HepG2 (cell line): ENCODE data around the gene BPHL.

ENCODE experiments used
- GRHL1 ChIP-seq: sonication (generic); formaldehyde crosslinking; conservative IDR thresholded peaks from 2 replicates; pipeline ENCODE4 v1.8.0; 2022; ENCODE audit warnings: missing genetic modification reagents
- HCFC1 ChIP-seq: fragments of 150-350 bp; IDR thresholded peaks from 2 replicates; pipeline ENCODE4 v1.6.1; 2014; ENCODE audit warnings: low read depth, low read length
- MAFK ChIP-seq, 2 experiments: IDR thresholded peaks in 1 of 2; conservative IDR thresholded peaks in 1 of 2; 2 replicates each; pipeline ENCODE4 v1.6.1; 2011; ENCODE audit warnings: improper control_type of control experiment in 2 of 2, low read length in 2 of 2
- MTF2 ChIP-seq: sonication (generic); formaldehyde crosslinking; IDR thresholded peaks from 2 replicates; pipeline ENCODE4 v1.5.0; 2020; ENCODE audit warnings: missing genetic modification reagents, borderline replicate concordance
- POLR2A ChIP-seq, 2 experiments: IDR thresholded peaks; 2 replicates each; pipeline ENCODE4 v1.6.1; 2011; ENCODE audit warnings: low read depth in 2 of 2, low read length in 2 of 2, mild to moderate bottlenecking in 1 of 2, moderate library complexity in 1 of 2; ENCODE audit not compliant: insufficient read depth in 1 of 2
- SMARCC2 ChIP-seq: fragments of 450-650 bp; IDR thresholded peaks from 2 replicates; pipeline ENCODE4 v1.6.1; 2017; ENCODE audit warnings: antibody characterized with exemption, mild to moderate bottlenecking
- SNAPC4 ChIP-seq: sonication (generic); formaldehyde crosslinking; IDR thresholded peaks from 2 replicates; pipeline ENCODE4 v1.4.0; 2020; ENCODE audit warnings: mild to moderate bottlenecking, missing genetic modification reagents
- TBX2 ChIP-seq: sonication (generic); formaldehyde crosslinking; IDR thresholded peaks from 2 replicates; pipeline ENCODE4 v1.5.0; 2020; ENCODE audit warnings: missing genetic modification reagents, mild to moderate bottlenecking, borderline replicate concordance
- ZNF138 ChIP-seq: sonication (generic); formaldehyde crosslinking; IDR thresholded peaks from 2 replicates; pipeline ENCODE4 v1.5.0; 2020; ENCODE audit warnings: mild to moderate bottlenecking, low read depth, missing genetic modification reagents
- ZNF512 ChIP-seq: sonication (generic); formaldehyde crosslinking; IDR thresholded peaks from 2 replicates; pipeline ENCODE4 v1.4.0; 2020; ENCODE audit warnings: mild to moderate bottlenecking, missing genetic modification reagents
- ZZZ3 ChIP-seq: sonication (generic); formaldehyde crosslinking; IDR thresholded peaks from 2 replicates; pipeline ENCODE4 v1.4.0; 2020; ENCODE audit warnings: missing genetic modification reagents, mild to moderate bottlenecking, borderline replicate concordance

GRCh38 chr6:3201388-3201787, 82.9 kb downstream of the BPHL start:
- TF ChIP-seq GRHL1 (CRISPR knock-in tag) (no peak), ZZZ3 (CRISPR knock-in tag) (no peak), POLR2A (IDR thresholded peaks at IDR 0.05; ENCODE audit: insufficient read depth in 1 of 2, low read depth in 2 of 2, low read length in 2 of 2) (no peak), TBX2 (CRISPR knock-in tag) (no peak), MTF2 (no peak), MAFK (conservative IDR thresholded peaks at IDR 0.05 in 1 of 2, IDR thresholded peaks at IDR 0.05 in 1 of 2; ENCODE audit: low read length in 2 of 2) (no peak), HCFC1 (no peak), SMARCC2 (no peak), ZNF138 (CRISPR knock-in tag) (no peak), ZNF512 (CRISPR knock-in tag) (no peak), SNAPC4 (CRISPR knock-in tag) (no peak)
